ENCODE results near the gene SEMG2.

Gene SEMG2

GRCh38 chr20:45221076-45221475 lies at the start of gene SEMG2:
Gene SEMG2 (plus strand): TSS chr20:45221373. CDS start chr20:45221390, 17 bp downstream.
- no peak within 1 kb of the TSS for H3K4me3 Mint-ChIP-seq
- H3K36me3 Mint-ChIP-seq (ENCODE audit: low read depth), result no peaks in the 10 kb centered on the region
- no peaks in the 10 kb centered on the region for H3K9me3 Mint-ChIP-seq
- peaks cover 30% of the 10 kb centered on the region for H3K27me3 Mint-ChIP-seq
- H3K27ac Mint-ChIP-seq, result no peak within 1 kb of the TSS
- H3K4me1 Mint-ChIP-seq, result no peaks in the 10 kb centered on the region
- DNase-seq (no peak), ATAC-seq (no peak)

GRCh38 chr20:45173522-45173921 lies 47.7 kb upstream of the SEMG2 start:
- H3K4me3 Mint-ChIP-seq, result no peak overlapping the region
- H3K27me3 Mint-ChIP-seq, result peaks cover 19% of the 10 kb centered on the region
- DNase-seq (no peak), ATAC-seq (no peak)
- no peak overlapping the region for H3K27ac Mint-ChIP-seq
- H3K9me3 Mint-ChIP-seq, result no peaks in the 10 kb centered on the region
- no peaks in the 10 kb centered on the region for H3K36me3 Mint-ChIP-seq (ENCODE audit: low read depth)
- H3K4me1 Mint-ChIP-seq, result no peaks in the 10 kb centered on the region

DNA sequence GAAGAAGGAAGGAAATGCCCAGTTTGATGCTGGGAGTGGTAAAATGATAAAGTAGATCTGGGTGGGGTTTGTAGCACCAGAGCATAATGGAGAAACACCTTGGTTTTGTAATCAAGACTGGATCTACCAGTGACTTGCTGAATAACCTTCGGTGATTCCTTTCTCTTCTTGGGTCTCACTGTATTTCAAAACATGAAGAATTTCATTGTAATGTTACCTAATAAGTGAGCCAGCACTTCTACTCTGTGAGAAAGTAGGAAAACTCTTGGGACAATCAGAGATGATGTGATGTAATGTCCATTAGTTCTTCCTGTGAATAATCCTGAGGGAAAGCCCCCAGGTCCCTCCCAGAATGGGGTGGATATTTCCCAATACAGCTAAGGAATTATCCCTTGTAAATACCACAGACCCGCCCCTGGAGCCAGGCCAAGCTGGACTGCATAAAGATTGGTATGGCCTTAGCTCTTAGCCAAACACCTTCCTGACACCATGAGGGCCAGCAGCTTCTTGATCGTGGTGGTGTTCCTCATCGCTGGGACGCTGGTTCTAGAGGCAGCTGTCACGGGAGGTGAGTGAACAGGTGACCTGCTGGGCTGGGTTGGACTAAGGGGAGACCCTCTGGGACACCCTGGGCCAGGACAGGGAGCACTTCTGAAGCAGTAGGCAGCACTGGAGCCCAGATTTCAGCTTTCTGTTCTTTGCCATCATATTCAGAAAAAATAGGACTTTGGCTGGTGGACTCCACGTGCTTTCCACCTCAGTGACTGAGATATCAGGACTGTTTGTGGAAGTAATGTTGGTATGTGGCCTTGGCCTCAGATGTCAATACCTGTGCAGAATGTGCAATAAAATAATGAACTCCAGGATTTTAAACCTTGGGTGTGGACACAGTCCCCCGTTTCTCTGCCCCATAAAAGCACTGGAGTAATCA lies 46.5 kb upstream of the SEMG2 start, which contains the start of gene PI3:
PI3 (plus strand) TSS at position 469 of the 931 bp plus-strand sequence; CDS start at position 490, 21 bp downstream.
- no peak within 1 kb of the TSS for H3K4me3 Mint-ChIP-seq
- ATAC-seq (no peak), DNase-seq (no peak)
- no peak within 1 kb of the TSS for H3K27ac Mint-ChIP-seq
- no peaks in the 10 kb centered on the region for H3K36me3 Mint-ChIP-seq (ENCODE audit: low read depth)
- H3K9me3 Mint-ChIP-seq, result no peaks in the 10 kb centered on the region
- peaks cover 15% of the 10 kb centered on the region for H3K27me3 Mint-ChIP-seq
- no peaks in the 10 kb centered on the region for H3K4me1 Mint-ChIP-seq

DNA sequence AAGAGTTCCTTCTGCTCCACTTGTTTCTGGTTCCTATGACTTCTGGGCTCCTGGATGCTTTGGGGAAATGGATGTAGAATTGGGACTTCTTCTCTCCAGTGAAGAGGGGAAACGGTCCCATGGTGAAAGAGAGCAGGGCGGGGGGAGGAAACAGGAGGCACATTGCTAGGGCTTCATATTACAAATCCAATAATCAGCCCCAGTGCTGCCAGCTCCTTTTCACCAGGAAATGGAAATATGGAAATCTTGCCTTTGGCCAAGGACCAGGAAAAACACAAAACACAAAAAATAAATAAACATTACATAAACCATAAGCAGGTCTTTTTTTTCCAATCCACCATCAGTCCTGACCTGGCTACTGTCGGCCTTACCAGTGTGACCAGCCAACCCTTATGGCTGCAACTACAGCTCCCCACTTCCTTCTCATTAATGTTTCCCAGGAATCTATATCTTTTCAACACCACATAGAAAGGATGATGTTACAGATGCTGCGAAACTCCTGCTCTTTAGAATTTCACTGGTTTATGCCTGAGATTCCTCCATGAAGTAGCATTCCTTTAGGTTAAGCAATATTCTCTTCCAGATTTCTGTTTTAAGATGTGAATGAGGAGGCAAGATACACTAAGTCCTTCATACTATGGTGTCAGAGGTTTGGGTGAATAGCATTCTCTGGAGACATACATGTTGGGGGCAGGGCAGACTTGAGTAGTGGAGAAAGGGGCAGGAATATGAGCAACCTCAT lies 44.5 kb upstream of the SEMG2 start:
- H3K4me1 Mint-ChIP-seq, result no peaks in the 10 kb centered on the region
- no peaks in the 10 kb centered on the region for H3K36me3 Mint-ChIP-seq (ENCODE audit: low read depth)
- no peak overlapping the region for H3K27ac Mint-ChIP-seq
- no peaks in the 10 kb centered on the region for H3K9me3 Mint-ChIP-seq
- no peak for ATAC-seq
- peaks cover 4% of the 10 kb centered on the region for H3K27me3 Mint-ChIP-seq
- H3K4me3 Mint-ChIP-seq, result no peak overlapping the region
- no peak for DNase-seq

GRCh38 chr20:45179166-45179565 lies 42.0 kb upstream of the SEMG2 start:
- H3K27me3 Mint-ChIP-seq, result peaks cover 4% of the 10 kb centered on the region
- no peak for DNase-seq
- no peaks in the 10 kb centered on the region for H3K36me3 Mint-ChIP-seq (ENCODE audit: low read depth)
- H3K4me1 Mint-ChIP-seq, result no peaks in the 10 kb centered on the region
- no peak overlapping the region for H3K4me3 Mint-ChIP-seq
- H3K27ac Mint-ChIP-seq, result no peak overlapping the region
- ATAC-seq, result no peak
- no peaks in the 10 kb centered on the region for H3K9me3 Mint-ChIP-seq

- ATAC-seq (no peak), DNase-seq (no peak)
- no peaks in the 10 kb centered on the region for H3K36me3 Mint-ChIP-seq (ENCODE audit: low read depth)
- H3K27ac Mint-ChIP-seq, result no peak overlapping the region
- no peak overlapping the region for H3K4me3 Mint-ChIP-seq
- no peaks in the 10 kb centered on the region for H3K9me3 Mint-ChIP-seq
- H3K4me1 Mint-ChIP-seq, result no peaks in the 10 kb centered on the region
- peaks cover 2% of the 10 kb centered on the region for H3K27me3 Mint-ChIP-seq
These were observed 39.5 kb upstream of the SEMG2 start for GRCh38 chr20:45181639-45182038.

GRCh38 chr20:45183084-45183483 lies 38.1 kb upstream of the SEMG2 start:
- no peak overlapping the region for H3K27ac Mint-ChIP-seq
- DNase-seq, result no peak

DNA sequence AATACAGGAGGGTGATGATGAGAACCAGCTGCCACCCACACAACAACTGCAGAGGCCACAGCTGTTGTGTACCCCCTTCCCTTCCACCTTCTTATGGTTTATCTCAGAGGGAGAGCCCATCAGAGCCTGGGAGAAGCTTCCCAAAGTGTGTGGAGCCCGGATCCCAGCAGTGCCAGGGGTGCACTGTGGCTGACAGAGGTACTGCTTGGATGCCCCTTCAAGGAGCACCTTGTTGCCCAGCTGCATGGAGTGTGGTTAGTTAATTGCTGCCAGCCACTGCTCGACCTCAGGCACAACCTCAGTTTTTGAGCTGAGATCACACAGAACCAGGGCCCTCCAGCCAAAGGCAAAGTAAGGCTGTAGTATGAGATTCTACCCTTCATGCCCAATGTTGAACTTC lies 33.5 kb upstream of the SEMG2 start:
- no peak for DNase-seq
- Mint-ChIP-seq H3K9me3 (no peaks in the 10 kb centered on the region), H3K4me1 (no peaks in the 10 kb centered on the region), H3K36me3 (ENCODE audit: low read depth) (no peaks in the 10 kb centered on the region), H3K27me3 (peaks cover 2% of the 10 kb centered on the region), H3K4me3 (no peak overlapping the region), H3K27ac (no peak overlapping the region)
- no peak for ATAC-seq

More at GRCh38 chr20:45183084-45183483, 38.1 kb upstream of the SEMG2 start:
- H3K36me3 Mint-ChIP-seq (ENCODE audit: low read depth), result no peaks in the 10 kb centered on the region
- ATAC-seq, result no peak
- no peaks in the 10 kb centered on the region for H3K9me3 Mint-ChIP-seq
- H3K4me1 Mint-ChIP-seq, result no peaks in the 10 kb centered on the region
- no peak overlapping the region for H3K4me3 Mint-ChIP-seq
- peaks cover 2% of the 10 kb centered on the region for H3K27me3 Mint-ChIP-seq

DNA sequence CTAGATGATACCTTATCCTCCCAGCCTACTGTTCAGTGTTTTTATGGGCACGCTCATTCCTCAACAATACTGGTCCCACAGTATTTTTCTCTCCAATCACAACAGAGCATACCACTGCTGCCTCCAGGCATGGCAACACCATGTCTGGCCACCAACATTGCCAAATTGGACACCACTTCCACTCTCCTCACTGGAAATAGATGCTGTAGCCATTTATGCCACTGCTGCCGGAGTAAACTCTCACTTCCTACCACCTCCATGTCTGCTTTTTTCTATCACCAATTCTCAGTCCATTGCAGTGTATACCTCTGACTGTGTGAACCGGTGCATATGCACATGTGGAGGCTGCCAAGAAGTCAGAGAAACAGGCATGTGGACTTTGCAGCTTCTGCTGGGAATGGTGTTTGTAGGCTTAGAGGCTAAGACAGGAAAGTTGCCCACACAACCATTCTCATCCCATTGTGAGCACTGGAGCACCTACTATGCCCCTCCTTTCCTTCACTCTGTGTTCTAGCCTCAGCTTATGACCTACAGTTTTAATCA lies 32.0 kb upstream of the SEMG2 start:
- no peaks in the 10 kb centered on the region for H3K36me3 Mint-ChIP-seq (ENCODE audit: low read depth)
- H3K27ac Mint-ChIP-seq, result no peak overlapping the region
- ATAC-seq (no peak), DNase-seq (no peak)
- no peak overlapping the region for H3K4me3 Mint-ChIP-seq
- H3K9me3 Mint-ChIP-seq, result no peaks in the 10 kb centered on the region
- peaks cover 2% of the 10 kb centered on the region for H3K27me3 Mint-ChIP-seq
- H3K4me1 Mint-ChIP-seq, result no peaks in the 10 kb centered on the region

DNA sequence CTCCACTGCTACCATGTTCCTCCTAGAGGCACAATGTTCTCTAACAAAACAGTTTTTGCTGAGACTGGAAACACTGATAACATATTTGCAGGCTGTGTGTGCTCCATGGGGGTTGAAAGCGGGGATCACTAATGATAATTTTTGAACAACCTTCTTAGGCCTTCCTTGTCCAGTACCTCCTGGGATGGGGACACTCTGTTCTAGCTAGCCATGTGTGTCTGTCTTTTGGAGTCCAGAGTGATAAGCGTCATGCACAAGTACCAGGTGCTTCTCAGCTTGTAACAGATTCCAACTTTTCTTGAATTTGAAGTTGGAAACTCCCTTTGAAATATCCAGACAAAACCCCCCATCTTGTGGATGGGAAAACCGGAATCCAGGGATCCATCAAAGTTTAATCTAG lies 31.3 kb upstream of the SEMG2 start:
- H3K27me3 Mint-ChIP-seq, result peaks cover 1% of the 10 kb centered on the region
- ATAC-seq, result no peak
- H3K36me3 Mint-ChIP-seq (ENCODE audit: low read depth), result no peaks in the 10 kb centered on the region
- no peak overlapping the region for H3K27ac Mint-ChIP-seq
- H3K4me1 Mint-ChIP-seq, result no peaks in the 10 kb centered on the region
- no peak overlapping the region for H3K4me3 Mint-ChIP-seq
- no peaks in the 10 kb centered on the region for H3K9me3 Mint-ChIP-seq
- DNase-seq, result no peak

- ATAC-seq (no peak), DNase-seq (no peak)
- Mint-ChIP-seq H3K4me3 (no peak overlapping the region), H3K27me3 (peaks cover 2% of the 10 kb centered on the region), H3K9me3 (no peaks in the 10 kb centered on the region), H3K36me3 (ENCODE audit: low read depth) (no peaks in the 10 kb centered on the region), H3K4me1 (no peaks in the 10 kb centered on the region), H3K27ac (no peak overlapping the region)
These were observed 29.2 kb upstream of the SEMG2 start for GRCh38 chr20:45191926-45192325.

- no peaks in the 10 kb centered on the region for H3K9me3 Mint-ChIP-seq
- no peaks in the 10 kb centered on the region for H3K4me1 Mint-ChIP-seq
- no peaks in the 10 kb centered on the region for H3K36me3 Mint-ChIP-seq (ENCODE audit: low read depth)
- DNase-seq (no peak), ATAC-seq (no peak)
- H3K4me3 Mint-ChIP-seq, result no peak overlapping the region
- H3K27me3 Mint-ChIP-seq, result peaks cover 2% of the 10 kb centered on the region
- no peak overlapping the region for H3K27ac Mint-ChIP-seq
These were observed 27.8 kb upstream of the SEMG2 start for GRCh38 chr20:45193331-45193730.

- no peaks in the 10 kb centered on the region for H3K4me1 Mint-ChIP-seq
- H3K27me3 Mint-ChIP-seq, result peaks cover 34% of the 10 kb centered on the region
- no peak within 1 kb of the TSS for H3K4me3 Mint-ChIP-seq
- ATAC-seq (no peak), DNase-seq (no peak)
- no peak within 1 kb of the TSS for H3K27ac Mint-ChIP-seq
- peaks cover 8% of the 10 kb centered on the region for H3K9me3 Mint-ChIP-seq
- H3K36me3 Mint-ChIP-seq (ENCODE audit: low read depth), result no peaks in the 10 kb centered on the region
These were observed 14.4 kb upstream of the SEMG2 start, which contains the start of gene SEMG1 for GRCh38 chr20:45206725-45207124. Gene SEMG1 (plus strand): TSS chr20:45207033. CDS start chr20:45207054, 21 bp downstream.

- no peak overlapping the region for H3K4me3 Mint-ChIP-seq
- ATAC-seq (no peak), DNase-seq (no peak)
- H3K27me3 Mint-ChIP-seq, result peaks cover 34% of the 10 kb centered on the region
- no peaks in the 10 kb centered on the region for H3K4me1 Mint-ChIP-seq
- H3K27ac Mint-ChIP-seq, result no peak overlapping the region
- H3K9me3 Mint-ChIP-seq, result no peaks in the 10 kb centered on the region
- no peaks in the 10 kb centered on the region for H3K36me3 Mint-ChIP-seq (ENCODE audit: low read depth)
These were observed 11.2 kb upstream of the SEMG2 start for GRCh38 chr20:45209924-45210323.

All from activated naive CD8-positive, alpha-beta T cell treated with anti-CD3 and anti-CD28 coated beads, Interleukin-2, amount 50 U/mL, for 24 hours (primary cell).